Hepatocyte (in vitro differentiated cells): Measurements from ENCODE around the gene SCN9A.

Experiments used
- CTCF ChIP-seq: fragments of 200-600 bp; sonication (generic); IDR thresholded peaks from 2 replicates; pipeline ENCODE4 v1.5.1; 2016; ENCODE audit warnings: antibody characterized with exemption, mild to moderate bottlenecking; ENCODE audit not compliant: poor library complexity
- EZH2phosphoT487 ChIP-seq: fragments of 200-600 bp; sonication (generic); IDR thresholded peaks from one replicate; pipeline ENCODE4 v1.6.1; 2018; ENCODE audit warnings: antibody characterized with exemption, mild to moderate bottlenecking, low read depth, moderate library complexity; ENCODE audit not compliant: unreplicated experiment, severe bottlenecking

- TF ChIP-seq CTCF (no peak), EZH2phosphoT487 (no peak)
Observed at GRCh38 chr2:166376873-166377272, 1.1 kb upstream of the SCN9A start.
